Smooth muscle cell (in vitro differentiated cells): ENCODE results near the gene KPNA4. TPM values are rescaled to one million over a fixed set of nuclear protein-coding genes. Genes with fewer than 3 reads are reported as not detected.

Source experiments
- DNase-seq: peaks from one replicate; lab custom pipeline; 2025; ENCODE audit not compliant: unreplicated experiment; lab: John Stamatoyannopoulos, UW
- H2AFZ ChIP-seq: fragments of 200-600 bp; sonication (generic); 2 replicates; pipeline ENCODE4 v1.6.0; 2016; ENCODE audit warnings: antibody characterized with exemption, low read depth, mild to moderate bottlenecking
- H3F3A ChIP-seq: fragments of 200-600 bp; sonication (generic); 2 replicates; pipeline ENCODE4 v1.6.0; 2017; ENCODE audit warnings: antibody characterized with exemption, low read depth
- H3K27ac ChIP-seq: fragments of 200-600 bp; sonication (generic); 2 replicates; pipeline ENCODE4 v1.5.1; 2016; ENCODE audit warnings: low read depth, mild to moderate bottlenecking
- H3K27me3 ChIP-seq: fragments of 200-600 bp; sonication (generic); 2 replicates; pipeline ENCODE4 v1.6.1; 2016; ENCODE audit warnings: low read depth, mild to moderate bottlenecking
- H3K36me3 ChIP-seq: fragments of 200-600 bp; sonication (generic); 2 replicates; pipeline ENCODE4 v1.5.1; 2016; ENCODE audit warnings: low read depth
- H3K4me1 ChIP-seq: fragments of 200-600 bp; sonication (generic); 2 replicates; pipeline ENCODE4 v1.5.1; 2016; ENCODE audit warnings: low read depth
- H3K4me2 ChIP-seq: fragments of 200-600 bp; sonication (generic); 2 replicates; pipeline ENCODE4 v1.6.0; 2016; ENCODE audit warnings: mild to moderate bottlenecking
- H3K4me3 ChIP-seq: fragments of 200-600 bp; sonication (generic); 2 replicates; pipeline ENCODE4 v1.5.1; 2016; ENCODE audit warnings: mild to moderate bottlenecking
- H3K79me2 ChIP-seq: fragments of 200-600 bp; sonication (generic); 2 replicates; pipeline ENCODE4 v1.6.0; 2016; ENCODE audit warnings: low read depth, mild to moderate bottlenecking
- H3K9ac ChIP-seq: fragments of 200-600 bp; sonication (generic); 2 replicates; pipeline ENCODE4 v1.6.0; 2016; ENCODE audit warnings: low read depth
- H3K9me3 ChIP-seq: fragments of 200-600 bp; sonication (generic); replicated peaks from 2 replicates; pipeline ENCODE4 v1.5.1; 2016; ENCODE audit warnings: low read depth
- H4K20me1 ChIP-seq: fragments of 200-600 bp; sonication (generic); 2 replicates; pipeline ENCODE4 v1.6.0; 2016; ENCODE audit warnings: low read depth
- WGBS: methylation state at CpG from one replicate; pipeline ENCODE4 v1.1.7; 2016; ENCODE audit warnings: low lambda C conversion rate; 5-methylcytosine and 5-hydroxymethylcytosine counted together
- polyA plus RNA-seq: library from polyadenylated mRNA; unstranded; fragments of >200 nt; fragmentation: Nextera tagmentation; extraction: Ambion mirVana; gene quantifications from 2 replicates; pipeline ENCODE4 v1.2.1, GENCODE V29; 2016
- small RNA-seq: library from RNA; depleted of rRNA; stranded (forward); fragments of <200 nt; gene quantifications from one replicate; pipeline ENCODE3, GENCODE V24; 2014
- total RNA-seq: library from RNA; depleted of rRNA; stranded (reverse); fragments of >200 nt; gene quantifications from 2 replicates; pipeline ENCODE4 v1.2.3, GENCODE V29; 2014
- TF ChIP-seq, protein P1 (sequence below): fragments of 200-600 bp; sonication (generic); IDR thresholded peaks from 2 replicates; pipeline ENCODE4 v1.5.1; 2017; ENCODE audit warnings: borderline replicate concordance, mild to moderate bottlenecking, antibody characterized with exemption; ENCODE audit not compliant: insufficient read depth, poor library complexity, severe bottlenecking

The KPNA4 gene
- total and polyA plus RNA-seq, 2 experiments from 2014 or later: 12.4 to 34.1 TPM

DNA sequence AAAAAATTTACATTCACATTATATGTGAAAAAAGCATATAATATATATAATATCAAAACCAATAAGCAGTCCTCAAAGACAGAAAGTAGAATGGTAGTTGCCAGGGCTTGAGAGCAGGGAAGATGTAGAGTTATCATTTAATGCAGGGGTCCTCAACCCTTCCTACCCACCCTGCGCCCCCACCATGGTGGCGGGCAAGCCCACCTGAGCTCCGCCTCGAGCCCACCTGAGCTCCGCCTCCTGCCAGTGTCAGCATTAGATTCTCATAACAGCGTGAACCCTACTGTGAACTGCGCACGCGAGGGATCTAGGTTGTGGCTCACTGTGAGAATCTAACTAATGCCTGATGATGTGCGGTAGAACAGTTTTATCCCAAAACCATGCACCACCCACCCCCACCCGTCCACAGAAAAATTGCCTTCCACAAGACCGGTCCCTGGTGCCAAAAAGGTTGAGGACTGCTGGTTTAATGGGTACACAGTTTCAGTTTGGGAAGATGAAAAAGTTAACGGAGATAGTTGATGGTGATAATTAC is 118.8 kb downstream of the KPNA4 start:
- Histone ChIP-seq H2AFZ (no peak overlapping the region), H3K79me2 (peaks cover 64% of the 10 kb centered on the region), H3K4me2 (no peak overlapping the region), H3K4me1 (peaks cover 19% of the 10 kb centered on the region), H3K9ac (no peak overlapping the region), H3K27me3 (no peaks in the 10 kb centered on the region), H3K4me3 (no peak overlapping the region), H3K36me3 (no peaks in the 10 kb centered on the region), H4K20me1 (no peaks in the 10 kb centered on the region), H3F3A (no peaks in the 10 kb centered on the region), H3K9me3 (no peaks in the 10 kb centered on the region), H3K27ac (no peak overlapping the region)
- TF ChIP-seq, protein P1, sequence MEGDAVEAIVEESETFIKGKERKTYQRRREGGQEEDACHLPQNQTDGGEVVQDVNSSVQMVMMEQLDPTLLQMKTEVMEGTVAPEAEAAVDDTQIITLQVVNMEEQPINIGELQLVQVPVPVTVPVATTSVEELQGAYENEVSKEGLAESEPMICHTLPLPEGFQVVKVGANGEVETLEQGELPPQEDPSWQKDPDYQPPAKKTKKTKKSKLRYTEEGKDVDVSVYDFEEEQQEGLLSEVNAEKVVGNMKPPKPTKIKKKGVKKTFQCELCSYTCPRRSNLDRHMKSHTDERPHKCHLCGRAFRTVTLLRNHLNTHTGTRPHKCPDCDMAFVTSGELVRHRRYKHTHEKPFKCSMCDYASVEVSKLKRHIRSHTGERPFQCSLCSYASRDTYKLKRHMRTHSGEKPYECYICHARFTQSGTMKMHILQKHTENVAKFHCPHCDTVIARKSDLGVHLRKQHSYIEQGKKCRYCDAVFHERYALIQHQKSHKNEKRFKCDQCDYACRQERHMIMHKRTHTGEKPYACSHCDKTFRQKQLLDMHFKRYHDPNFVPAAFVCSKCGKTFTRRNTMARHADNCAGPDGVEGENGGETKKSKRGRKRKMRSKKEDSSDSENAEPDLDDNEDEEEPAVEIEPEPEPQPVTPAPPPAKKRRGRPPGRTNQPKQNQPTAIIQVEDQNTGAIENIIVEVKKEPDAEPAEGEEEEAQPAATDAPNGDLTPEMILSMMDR: no peak
- WGBS: 97% methylated on average over 13 of the region's 13 CpGs
- no peak for DNase-seq

DNA sequence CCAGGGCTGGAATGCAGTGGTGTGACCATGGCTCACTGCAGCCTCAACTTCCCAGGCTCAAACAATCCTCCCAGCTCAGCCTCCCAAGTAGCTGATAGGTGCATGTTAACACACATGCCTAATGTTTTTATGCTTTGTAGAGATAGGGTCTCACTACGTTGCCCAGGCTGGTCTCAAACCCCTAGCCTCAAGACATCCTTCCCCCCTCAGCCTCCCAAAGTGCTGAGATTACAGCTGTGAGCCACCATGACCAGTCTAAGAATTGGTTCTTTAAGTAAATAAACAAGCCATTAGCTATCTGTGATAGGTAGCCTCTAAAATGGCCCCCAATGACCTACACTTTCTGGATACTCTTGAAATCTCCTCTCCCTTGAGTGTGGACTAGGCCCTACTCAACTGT is 119.5 kb downstream of the KPNA4 start:
- no peaks in the 10 kb centered on the region for H3F3A ChIP-seq
- peaks cover 19% of the 10 kb centered on the region for H3K4me1 ChIP-seq
- TF ChIP-seq, protein P1: no peak
- H2AFZ ChIP-seq: no peak overlapping the region
- no peaks in the 10 kb centered on the region for H4K20me1 ChIP-seq
- no peaks in the 10 kb centered on the region for H3K27me3 ChIP-seq
- no peak overlapping the region for H3K4me2 ChIP-seq
- no peak overlapping the region for H3K4me3 ChIP-seq
- no peak for DNase-seq
- peaks cover 64% of the 10 kb centered on the region for H3K79me2 ChIP-seq
- WGBS: 94% methylated on average over 1 of the region's 1 CpG
- H3K27ac ChIP-seq: no peak overlapping the region
- no peaks in the 10 kb centered on the region for H3K9me3 ChIP-seq
- no peak overlapping the region for H3K9ac ChIP-seq
- H3K36me3 ChIP-seq: no peaks in the 10 kb centered on the region

Small RNAs within 50 kb of the gene (small RNA-seq; reads per million reads assigned to genes)
- not detected for gene RNU7-136P

Other genes with a start within 250 kb of the KPNA4 start
- gene IFT80, start 166.3 kb downstream of the KPNA4 start, total RNA-seq: 43.5 and 61.5 TPM in 2 replicates
- 7.9 and 8.3 TPM in 2 replicates for gene IFT80, start 166.3 kb downstream of the KPNA4 start, polyA plus RNA-seq
- 71.7 and 122 TPM in 2 replicates for gene SMC4, start 165.9 kb downstream of the KPNA4 start, total RNA-seq
- gene SMC4, start 165.9 kb downstream of the KPNA4 start, polyA plus RNA-seq: 55.1 and 64.5 TPM in 2 replicates
- 12.9 and 19.0 TPM in 2 replicates for gene TRIM59, start 115.8 kb downstream of the KPNA4 start, total RNA-seq
- 6.6 and 8.9 TPM in 2 replicates for gene TRIM59, start 115.8 kb downstream of the KPNA4 start, polyA plus RNA-seq
- gene ARL14, start 111.6 kb upstream of the KPNA4 start, total RNA-seq: 1.1 and 1.2 TPM in 2 replicates
- not detected in 2 replicates for gene ARL14, start 111.6 kb upstream of the KPNA4 start, polyA plus RNA-seq
- gene PPM1L, start 190.7 kb upstream of the KPNA4 start, total RNA-seq: 1.9 and 2.2 TPM in 2 replicates
- gene PPM1L, start 190.7 kb upstream of the KPNA4 start, polyA plus RNA-seq: 0.14 and 1.2 TPM in 2 replicates